Karpas-422 (cell line): Measurements from ENCODE around the gene UFD1. TPM values are rescaled to one million over a fixed set of nuclear protein-coding genes. Genes with fewer than 3 reads are reported as not detected.
A peak's percentile ranks its signal among the peaks of the same experiment; 100 is the strongest.

ENCODE experiments used
- DNase-seq: peaks from one replicate; pipeline ENCODE4 v3.0.0-alpha.2; 2015
- H2AFZ ChIP-seq: fragments of 200-600 bp; sonication (generic); 2 replicates; pipeline ENCODE4 v1.6.1; 2014; ENCODE audit warnings: antibody characterized with exemption, low read length, mixed read lengths
- H3K27ac ChIP-seq: fragments of 200-600 bp; sonication (generic); 2 replicates; pipeline ENCODE4 v1.5.1; 2014; ENCODE audit warnings: mild to moderate bottlenecking, low read length, moderate library complexity
- H3K27me3 ChIP-seq: fragments of 200-600 bp; sonication (generic); 2 replicates; pipeline ENCODE4 v1.6.1; 2014; ENCODE audit warnings: low read length, mixed read lengths
- H3K36me3 ChIP-seq: fragments of 200-600 bp; sonication (generic); 2 replicates; pipeline ENCODE4 v1.6.1; 2014; ENCODE audit warnings: low read length, mixed read lengths; ENCODE audit not compliant: insufficient read depth
- H3K4me1 ChIP-seq: fragments of 200-600 bp; sonication (generic); 2 replicates; pipeline ENCODE4 v1.6.1; 2014; ENCODE audit warnings: mild to moderate bottlenecking, low read length, mixed read lengths
- H3K4me2 ChIP-seq: fragments of 200-600 bp; sonication (generic); 2 replicates; pipeline ENCODE4 v1.6.1; 2014; ENCODE audit warnings: low read length, low read depth, mild to moderate bottlenecking; ENCODE audit not compliant: poor library complexity, severe bottlenecking
- H3K4me3 ChIP-seq: fragments of 200-600 bp; sonication (generic); 2 replicates; pipeline ENCODE4 v1.5.1; 2014; ENCODE audit warnings: mild to moderate bottlenecking, antibody characterized with exemption, low read length, mixed read lengths
- H3K79me2 ChIP-seq: fragments of 200-600 bp; sonication (generic); 2 replicates; pipeline ENCODE4 v1.6.1; 2014; ENCODE audit warnings: mild to moderate bottlenecking, low read length, mixed read lengths
- H3K9ac ChIP-seq: fragments of 200-600 bp; sonication (generic); 2 replicates; pipeline ENCODE4 v1.6.0; 2014; ENCODE audit warnings: low read length
- H3K9me2 ChIP-seq: fragments of 200-600 bp; sonication (generic), shearing (Covaris generic); replicated peaks from 2 replicates; pipeline ENCODE4 v1.6.0; 2014; ENCODE audit warnings: mild to moderate bottlenecking, low read length, moderate library complexity; ENCODE audit not compliant: insufficient read depth
- H3K9me3 ChIP-seq: fragments of 300-700, 200-600 bp; sonication (generic); 2 replicates; pipeline ENCODE4 v1.6.1; 2014; ENCODE audit warnings: low read length, mixed read lengths
- H4K20me1 ChIP-seq: fragments of 200-600 bp; sonication (generic); 2 replicates; pipeline ENCODE4 v1.6.1; 2014; ENCODE audit warnings: mild to moderate bottlenecking, antibody characterized with exemption, low read length, low read depth; ENCODE audit not compliant: insufficient read depth
- total RNA-seq: library from RNA; depleted of rRNA; stranded (reverse); fragments of >200 nt; shearing (Covaris generic); gene quantifications from 2 replicates; pipeline ENCODE4 v1.2.3, GENCODE V29; 2014; ENCODE audit warnings: low replicate concordance

The UFD1 gene
- total RNA-seq, 1 experiment from 2014 or later = 91.5 TPM

DNA sequence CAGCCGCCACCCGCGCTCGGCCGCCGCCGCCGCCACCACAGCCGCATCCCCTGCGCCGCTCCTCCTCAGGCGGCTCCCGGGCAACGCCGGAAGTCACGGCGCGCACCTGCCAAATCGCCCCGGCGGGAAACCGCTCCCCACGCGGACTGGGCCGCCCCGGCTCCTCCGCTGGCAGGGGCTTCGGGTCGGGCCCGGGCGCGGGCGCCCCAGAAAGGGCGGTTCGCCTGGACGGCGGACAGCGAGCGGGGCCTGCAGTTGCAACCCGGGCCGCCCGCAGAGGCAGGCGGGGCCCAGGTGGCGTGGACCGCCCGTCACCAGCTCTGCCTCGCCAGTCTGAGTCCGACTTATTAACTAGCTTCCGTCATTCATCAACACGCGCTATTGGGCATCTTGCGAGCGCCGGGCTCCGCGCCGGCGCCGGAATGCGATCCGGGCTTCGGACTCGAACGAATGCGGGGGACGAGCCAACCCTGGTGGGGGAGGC is 47.3 kb downstream of the UFD1 start, which contains the start of gene HIRA:
Gene HIRA (minus strand): TSS at position 85 of the 484 bp plus-strand sequence. CDS start 257 bp downstream, outside the sequence.
- Histone ChIP-seq H3K4me3 (peak within 1 kb of the TSS; percentile 99), H3K36me3 (peaks cover 28% of the 10 kb centered on the region; the same call in 1 of the 2 replicates), H2AFZ (peak within 1 kb of the TSS; percentile 67; the same call in 1 of the 2 replicates), H3K79me2 (peaks cover 71% of the 10 kb centered on the region), H3K9me2 (no peaks in the 10 kb centered on the region), H4K20me1 (peaks cover 39% of the 10 kb centered on the region), H3K27ac (peak within 1 kb of the TSS; percentile 93), H3K4me1 (peaks cover 64% of the 10 kb centered on the region), H3K4me2 (peak within 1 kb of the TSS; percentile 99), H3K9me3 (no peaks in the 10 kb centered on the region), H3K9ac (peak within 1 kb of the TSS; percentile 100), H3K27me3 (no peaks in the 10 kb centered on the region)
- peak; percentile 94 for DNase-seq

DNA sequence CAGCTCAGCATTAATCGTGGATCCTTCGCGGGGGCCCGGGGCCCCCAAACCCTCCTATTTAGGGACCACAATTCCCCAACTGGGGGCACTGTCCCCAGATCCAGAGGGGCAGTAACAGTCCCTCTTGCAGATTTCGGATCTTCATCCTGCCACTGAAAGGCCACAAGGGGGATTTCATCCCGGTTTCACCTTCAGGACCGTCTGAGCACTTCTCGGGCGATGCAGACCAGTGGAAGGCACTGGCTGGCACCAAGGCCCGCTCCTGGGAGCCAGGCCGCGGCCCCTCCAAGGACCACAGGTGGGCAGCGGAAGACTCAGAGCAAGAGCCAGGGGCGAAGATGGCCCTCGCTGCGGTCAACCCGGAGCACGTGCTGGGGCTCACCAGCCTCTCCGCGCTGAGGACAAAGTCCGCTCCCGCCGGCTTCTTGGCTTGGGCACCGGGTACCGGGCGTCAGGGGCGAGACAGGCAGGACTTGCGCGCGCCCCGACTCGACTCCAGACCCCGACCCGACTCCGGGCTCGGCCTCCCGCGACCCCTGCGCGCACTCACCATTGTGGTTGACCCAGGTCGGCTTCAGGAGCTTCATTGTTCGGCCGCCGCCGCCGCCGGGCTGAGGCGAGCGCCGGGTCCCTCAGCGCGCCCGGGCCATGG is 48.0 kb downstream of the UFD1 start:
- H3K27me3 ChIP-seq = no peaks in the 10 kb centered on the region
- peak overlapping the region; percentile 88 for H3K4me2 ChIP-seq
- peaks cover 68% of the 10 kb centered on the region for H3K4me1 ChIP-seq
- H3K79me2 ChIP-seq = peaks cover 78% of the 10 kb centered on the region
- H3K27ac ChIP-seq = peak overlapping the region; percentile 78
- H3K4me3 ChIP-seq = peak overlapping the region; percentile 99
- H4K20me1 ChIP-seq = peaks cover 44% of the 10 kb centered on the region
- H3K9me2 ChIP-seq = no peaks in the 10 kb centered on the region
- peaks cover 26% of the 10 kb centered on the region; the same call in 1 of the 2 replicates for H3K36me3 ChIP-seq
- DNase-seq = peak; percentile 63
- no peaks in the 10 kb centered on the region for H3K9me3 ChIP-seq
- peak overlapping the region; percentile 99 for H3K9ac ChIP-seq
- no peak overlapping the region for H2AFZ ChIP-seq

DNA sequence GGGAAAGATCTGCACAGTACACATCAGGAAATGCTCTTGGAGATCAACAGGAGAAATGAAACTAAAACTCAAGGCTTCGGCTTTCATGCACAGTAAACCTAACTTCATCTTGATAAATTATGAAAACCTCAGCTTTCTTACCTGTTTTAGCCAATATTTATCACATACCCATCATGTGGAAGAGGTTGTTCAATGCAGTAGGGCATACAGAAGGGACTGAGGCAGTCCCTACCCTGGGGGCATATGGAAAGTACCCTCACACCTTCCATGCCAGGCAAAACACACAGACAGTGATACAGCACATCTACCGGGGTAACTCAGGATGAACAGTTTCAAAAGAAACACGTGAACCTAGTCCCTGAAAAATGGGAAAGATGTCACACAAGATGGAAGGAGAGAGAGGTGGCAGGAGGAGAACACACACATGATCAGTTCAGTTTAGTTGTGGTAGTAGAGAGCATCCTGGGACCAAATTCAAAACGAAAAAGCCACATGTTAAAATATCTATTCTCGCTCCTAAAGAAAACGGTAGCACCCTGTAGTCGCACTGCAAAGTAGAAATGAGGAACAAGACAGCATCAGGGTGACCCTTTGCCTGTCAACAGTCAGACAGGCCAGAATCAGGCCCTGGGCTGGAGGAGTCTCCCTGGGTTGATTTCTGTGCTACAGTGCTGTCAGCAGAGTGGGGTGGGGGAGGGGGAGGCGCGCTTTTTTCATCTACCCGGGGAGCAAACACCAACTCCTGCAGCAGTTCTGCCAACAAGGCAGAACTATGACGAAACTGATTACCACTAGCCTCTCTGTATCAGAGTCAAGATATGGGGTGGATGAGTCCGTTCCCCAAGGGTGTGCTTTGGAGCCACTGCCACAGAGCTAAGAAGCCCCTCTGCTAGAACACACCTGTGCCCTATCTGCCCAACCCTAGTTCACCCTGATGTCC is 48.8 kb downstream of the UFD1 start:
- peaks cover 42% of the 10 kb centered on the region for H4K20me1 ChIP-seq
- peaks cover 86% of the 10 kb centered on the region for H3K79me2 ChIP-seq
- H3K9me2 ChIP-seq = no peaks in the 10 kb centered on the region
- no peaks in the 10 kb centered on the region for H3K9me3 ChIP-seq
- peak overlapping the region; percentile 78 for H3K27ac ChIP-seq
- peak overlapping the region; percentile 88 for H3K4me2 ChIP-seq
- peak overlapping the region; percentile 99 for H3K4me3 ChIP-seq
- peaks cover 26% of the 10 kb centered on the region; the same call in 1 of the 2 replicates for H3K36me3 ChIP-seq
- H3K4me1 ChIP-seq = peaks cover 65% of the 10 kb centered on the region
- no peaks in the 10 kb centered on the region for H3K27me3 ChIP-seq
- H2AFZ ChIP-seq = no peak overlapping the region
- peak overlapping the region; percentile 99 for H3K9ac ChIP-seq
- peak; percentile 76 for DNase-seq

DNA sequence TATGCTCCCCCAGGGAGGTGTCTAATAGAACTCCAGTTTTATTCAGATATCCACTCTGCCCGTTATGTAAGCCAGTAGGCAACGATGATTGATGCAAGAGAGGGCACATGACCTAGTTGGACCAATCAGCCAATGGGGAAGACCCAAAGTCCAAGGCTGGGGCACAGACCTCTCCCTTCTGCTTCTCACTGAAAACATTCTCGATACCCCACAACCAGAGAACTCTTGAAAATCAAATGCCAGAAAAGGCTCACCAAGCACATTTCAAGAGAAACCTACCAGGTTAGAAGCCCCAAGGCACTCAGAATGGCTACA is 54.9 kb downstream of the UFD1 start:
- peaks cover 26% of the 10 kb centered on the region; the same call in 1 of the 2 replicates for H3K36me3 ChIP-seq
- DNase-seq = no peak
- H3K4me1 ChIP-seq = peaks cover 69% of the 10 kb centered on the region
- peaks cover 44% of the 10 kb centered on the region for H4K20me1 ChIP-seq
- no peak overlapping the region for H3K27ac ChIP-seq
- H3K79me2 ChIP-seq = peaks cover 100% of the 10 kb centered on the region
- H3K9me2 ChIP-seq = no peaks in the 10 kb centered on the region
- no peak overlapping the region for H2AFZ ChIP-seq
- no peak overlapping the region for H3K4me2 ChIP-seq
- H3K4me3 ChIP-seq = no peak overlapping the region
- H3K9ac ChIP-seq = no peak overlapping the region
- H3K27me3 ChIP-seq = no peaks in the 10 kb centered on the region
- no peaks in the 10 kb centered on the region for H3K9me3 ChIP-seq

DNA sequence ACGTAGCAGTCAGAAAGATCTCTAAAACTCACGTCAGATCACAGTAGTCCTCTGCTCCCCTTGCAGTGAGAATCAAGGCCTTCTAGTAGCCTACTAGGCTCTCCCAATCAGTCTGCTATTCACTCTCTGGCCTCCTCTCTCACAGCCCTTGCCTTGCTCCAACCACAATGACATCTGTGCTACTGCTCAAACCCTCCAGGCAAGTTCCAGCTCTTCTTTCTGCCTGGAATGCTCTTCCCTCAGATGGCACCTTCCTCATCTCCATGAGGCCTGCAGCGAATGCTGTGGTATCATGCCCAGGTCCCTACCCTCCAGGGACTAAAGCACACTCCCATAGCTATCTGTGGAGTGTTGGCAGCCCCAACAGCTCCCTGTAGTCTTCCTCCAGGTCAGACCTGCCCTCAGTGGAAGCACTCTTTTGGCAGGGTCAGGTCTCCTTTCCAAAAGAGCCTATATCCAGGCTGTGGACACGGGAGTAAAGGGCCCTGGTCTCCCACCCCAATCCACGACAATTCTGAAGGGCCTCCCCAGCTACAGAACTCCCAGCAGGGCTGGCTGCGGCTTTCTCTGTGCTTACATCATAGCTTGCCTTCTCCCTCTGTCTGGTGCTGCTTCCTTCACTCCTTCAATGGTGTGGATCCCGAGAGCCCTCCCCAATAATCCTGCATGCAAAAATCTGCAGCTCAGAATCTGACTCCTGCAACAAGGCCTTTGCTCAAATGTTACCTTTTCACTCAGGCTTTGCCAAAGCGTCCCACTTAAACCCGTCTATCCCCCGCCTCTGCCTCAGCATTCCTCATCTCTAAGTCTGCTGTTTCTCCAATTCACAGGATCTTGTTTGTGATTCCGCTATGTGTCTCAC is 56.3 kb downstream of the UFD1 start:
- Histone ChIP-seq H3K9me2 (no peaks in the 10 kb centered on the region), H3K9ac (no peak overlapping the region), H3K4me3 (no peak overlapping the region), H3K27me3 (no peaks in the 10 kb centered on the region), H2AFZ (no peak overlapping the region), H3K27ac (no peak overlapping the region), H3K4me2 (no peak overlapping the region), H3K4me1 (peaks cover 64% of the 10 kb centered on the region), H3K79me2 (peaks cover 100% of the 10 kb centered on the region), H4K20me1 (peaks cover 42% of the 10 kb centered on the region; the same call in 1 of the 2 replicates), H3K36me3 (peaks cover 14% of the 10 kb centered on the region; the same call in 1 of the 2 replicates), H3K9me3 (no peaks in the 10 kb centered on the region)
- no peak for DNase-seq

DNA sequence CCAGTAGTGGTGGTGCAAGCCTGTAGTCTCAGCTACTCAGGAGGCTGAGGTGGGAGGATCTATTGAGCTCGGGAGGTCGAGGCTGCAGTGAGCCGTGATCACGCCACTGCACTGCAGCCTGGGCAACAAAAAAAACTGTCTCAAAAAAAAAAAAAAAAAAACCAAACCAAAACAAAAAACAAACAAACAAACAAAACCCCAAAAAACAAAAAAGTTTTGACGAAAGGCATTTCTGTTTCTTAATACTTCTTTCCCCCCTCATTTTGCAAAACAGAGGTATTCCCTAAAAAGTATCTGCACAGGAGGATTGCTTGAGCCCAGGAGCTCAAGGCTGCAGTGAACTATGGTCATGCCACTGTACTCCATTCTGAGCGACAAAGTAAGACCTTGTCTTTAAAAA is 58.7 kb downstream of the UFD1 start:
- Histone ChIP-seq H3K9me2 (no peaks in the 10 kb centered on the region), H3K36me3 (0 out of 2 replicates have a peak, but pooled peaks cover 4% of the 10 kb centered on the region), H3K79me2 (peaks cover 100% of the 10 kb centered on the region), H4K20me1 (peaks cover 26% of the 10 kb centered on the region; the same call in 1 of the 2 replicates), H3K27me3 (no peaks in the 10 kb centered on the region), H3K4me3 (no peak overlapping the region), H2AFZ (no peak overlapping the region), H3K9me3 (no peaks in the 10 kb centered on the region), H3K27ac (peak overlapping the region; percentile 73; the same call in 1 of the 2 replicates), H3K4me2 (no peak overlapping the region), H3K4me1 (peaks cover 43% of the 10 kb centered on the region), H3K9ac (no peak overlapping the region)
- no peak for DNase-seq

DNA sequence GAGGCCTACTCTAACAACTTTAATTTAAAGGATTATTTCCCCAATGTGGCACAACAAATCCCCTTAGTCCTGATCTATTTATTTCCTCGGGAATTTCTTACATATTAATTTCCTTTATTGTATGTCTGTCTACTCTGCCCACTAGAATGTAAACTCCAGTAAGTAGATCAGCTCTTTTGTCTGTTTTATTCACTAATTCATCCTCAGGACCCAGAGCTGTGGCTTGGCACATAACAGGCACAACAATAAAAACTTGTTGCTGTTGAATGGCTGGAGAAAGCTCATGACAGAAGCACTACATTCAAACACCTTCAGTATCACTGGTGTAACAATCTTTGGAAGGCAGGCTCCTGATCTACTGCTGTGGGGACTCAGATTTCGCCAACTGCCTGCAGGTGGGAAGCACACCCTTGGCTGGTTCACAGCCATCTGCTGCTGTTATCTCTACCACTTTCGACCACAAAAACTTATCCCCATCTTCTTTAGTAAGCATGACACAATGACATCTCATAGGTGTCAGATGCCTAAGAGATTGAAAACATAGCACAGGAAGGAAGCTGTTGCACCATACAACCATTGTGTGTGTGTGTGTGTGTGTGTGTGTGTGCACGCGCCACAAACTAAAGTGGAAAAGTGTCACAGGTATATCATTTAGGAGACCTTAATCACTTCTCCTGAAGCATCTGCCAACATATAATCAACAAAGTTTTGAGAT is 59.4 kb downstream of the UFD1 start:
- Histone ChIP-seq H3K4me3 (no peak overlapping the region), H3K27ac (peak overlapping the region; percentile 73), H3K79me2 (peaks cover 100% of the 10 kb centered on the region), H3K4me1 (peaks cover 37% of the 10 kb centered on the region), H3K9me2 (no peaks in the 10 kb centered on the region), H3K4me2 (peak overlapping the region; percentile 25), H3K9me3 (no peaks in the 10 kb centered on the region), H3K36me3 (0 out of 2 replicates have a peak, but pooled peaks cover 4% of the 10 kb centered on the region), H3K27me3 (no peaks in the 10 kb centered on the region), H2AFZ (no peak overlapping the region), H3K9ac (no peak overlapping the region), H4K20me1 (peaks cover 23% of the 10 kb centered on the region; the same call in 1 of the 2 replicates)
- DNase-seq = no peak
